ENCODE measurements around the gene SCML1.

SCML1 gene

DNA sequence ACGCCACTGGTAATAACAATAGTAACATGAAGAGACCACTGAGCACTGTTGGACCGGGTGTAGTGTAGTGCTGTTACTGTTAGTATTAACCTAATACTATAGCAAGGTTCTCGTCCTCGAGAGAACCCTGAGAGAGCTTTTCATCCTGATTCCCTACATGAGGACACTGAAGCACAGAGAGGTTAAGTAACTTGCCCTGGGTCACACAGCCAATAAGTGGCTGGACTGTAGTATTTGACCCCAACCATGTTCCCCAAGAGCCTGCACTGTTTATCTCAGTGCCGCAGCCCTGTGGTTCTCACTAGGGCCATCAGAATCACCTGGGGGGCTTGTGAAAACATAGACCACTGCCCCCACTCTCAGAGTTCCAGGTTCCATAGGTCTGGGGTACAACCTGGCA lies 10.4 kb downstream of the SCML1 start:
- TF ChIP-seq, protein P1, sequence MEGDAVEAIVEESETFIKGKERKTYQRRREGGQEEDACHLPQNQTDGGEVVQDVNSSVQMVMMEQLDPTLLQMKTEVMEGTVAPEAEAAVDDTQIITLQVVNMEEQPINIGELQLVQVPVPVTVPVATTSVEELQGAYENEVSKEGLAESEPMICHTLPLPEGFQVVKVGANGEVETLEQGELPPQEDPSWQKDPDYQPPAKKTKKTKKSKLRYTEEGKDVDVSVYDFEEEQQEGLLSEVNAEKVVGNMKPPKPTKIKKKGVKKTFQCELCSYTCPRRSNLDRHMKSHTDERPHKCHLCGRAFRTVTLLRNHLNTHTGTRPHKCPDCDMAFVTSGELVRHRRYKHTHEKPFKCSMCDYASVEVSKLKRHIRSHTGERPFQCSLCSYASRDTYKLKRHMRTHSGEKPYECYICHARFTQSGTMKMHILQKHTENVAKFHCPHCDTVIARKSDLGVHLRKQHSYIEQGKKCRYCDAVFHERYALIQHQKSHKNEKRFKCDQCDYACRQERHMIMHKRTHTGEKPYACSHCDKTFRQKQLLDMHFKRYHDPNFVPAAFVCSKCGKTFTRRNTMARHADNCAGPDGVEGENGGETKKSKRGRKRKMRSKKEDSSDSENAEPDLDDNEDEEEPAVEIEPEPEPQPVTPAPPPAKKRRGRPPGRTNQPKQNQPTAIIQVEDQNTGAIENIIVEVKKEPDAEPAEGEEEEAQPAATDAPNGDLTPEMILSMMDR (IDR thresholded peaks at IDR 0.05; ENCODE audit: control insufficient read depth, insufficient read depth, low read depth, low read length, missing control alignments), result no peak
- no peak overlapping the region for H3K4me3 ChIP-seq (ENCODE audit: control insufficient read depth, low read depth, low read length)
- DNase-seq (ENCODE audit: low read depth), result no peak

DNA sequence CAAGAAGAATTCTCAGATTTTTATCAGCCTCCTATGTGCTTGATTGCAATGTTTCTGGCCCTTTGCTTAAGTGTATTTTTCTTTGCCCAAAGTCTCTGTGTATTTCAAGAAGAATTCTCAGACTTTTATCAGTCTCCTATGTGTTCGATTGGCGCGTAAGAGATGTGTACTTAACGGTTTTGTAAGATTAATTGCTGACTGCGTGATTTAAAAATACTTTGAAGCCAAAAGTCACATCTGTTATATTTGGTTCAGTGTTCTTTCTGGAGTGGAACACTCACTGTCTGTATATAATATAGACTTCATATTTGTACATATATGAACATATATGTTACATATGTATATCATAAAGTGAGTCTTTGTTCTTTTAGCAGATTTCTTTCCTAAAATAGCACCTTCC lies 11.4 kb downstream of the SCML1 start:
- no peak overlapping the region for H3K4me3 ChIP-seq (ENCODE audit: control insufficient read depth, low read depth, low read length)
- DNase-seq (ENCODE audit: low read depth), result no peak
- TF ChIP-seq, protein P1 (IDR thresholded peaks at IDR 0.05; ENCODE audit: control insufficient read depth, insufficient read depth, low read depth, low read length, missing control alignments), result no peak

DNA sequence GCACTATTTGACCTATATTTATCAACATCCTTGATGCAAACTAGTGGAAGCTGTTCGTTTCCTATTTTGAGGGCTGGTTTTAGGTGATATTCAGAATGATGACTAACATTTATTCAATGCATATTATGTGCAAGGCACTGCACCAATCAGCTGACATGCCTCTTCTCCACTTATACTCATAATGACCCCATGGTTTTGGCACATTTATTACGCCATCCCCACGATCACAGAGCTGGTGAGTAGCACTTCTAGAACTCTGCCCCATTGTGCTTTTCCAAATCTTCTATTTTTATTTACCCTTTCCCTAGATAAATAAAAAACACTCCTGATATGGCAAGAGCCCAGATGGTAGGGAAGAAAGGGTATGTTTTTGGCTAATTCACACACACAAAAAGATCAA lies 13.1 kb downstream of the SCML1 start:
- TF ChIP-seq, protein P1 (IDR thresholded peaks at IDR 0.05; ENCODE audit: control insufficient read depth, insufficient read depth, low read depth, low read length, missing control alignments), result no peak
- no peak for DNase-seq (ENCODE audit: low read depth)
- H3K4me3 ChIP-seq (ENCODE audit: control insufficient read depth, low read depth, low read length), result no peak overlapping the region

DNA sequence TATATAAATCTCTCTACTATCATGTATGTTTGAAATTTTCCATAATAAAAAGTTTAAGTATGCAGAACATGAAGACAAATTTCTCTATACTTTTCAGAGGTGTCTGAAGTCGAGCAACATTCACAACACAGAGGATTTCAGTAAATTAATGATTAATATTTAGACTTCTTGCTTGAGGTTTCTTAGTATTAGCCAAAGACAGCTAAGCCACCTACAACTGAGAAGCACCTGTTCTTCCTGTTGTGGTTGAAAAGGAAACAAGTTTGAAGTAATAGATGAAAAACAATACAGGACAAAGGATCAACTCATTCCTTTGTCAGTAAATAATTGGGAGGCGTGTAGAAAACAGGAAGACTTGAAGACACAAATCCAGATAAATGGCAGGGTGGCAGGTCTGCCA lies 21.1 kb downstream of the SCML1 start:
- TF ChIP-seq, protein P1 (IDR thresholded peaks at IDR 0.05; ENCODE audit: control insufficient read depth, insufficient read depth, low read depth, low read length, missing control alignments), result no peak
- no peak overlapping the region for H3K4me3 ChIP-seq (ENCODE audit: control insufficient read depth, low read depth, low read length)
- DNase-seq (ENCODE audit: low read depth), result no peak

DNA sequence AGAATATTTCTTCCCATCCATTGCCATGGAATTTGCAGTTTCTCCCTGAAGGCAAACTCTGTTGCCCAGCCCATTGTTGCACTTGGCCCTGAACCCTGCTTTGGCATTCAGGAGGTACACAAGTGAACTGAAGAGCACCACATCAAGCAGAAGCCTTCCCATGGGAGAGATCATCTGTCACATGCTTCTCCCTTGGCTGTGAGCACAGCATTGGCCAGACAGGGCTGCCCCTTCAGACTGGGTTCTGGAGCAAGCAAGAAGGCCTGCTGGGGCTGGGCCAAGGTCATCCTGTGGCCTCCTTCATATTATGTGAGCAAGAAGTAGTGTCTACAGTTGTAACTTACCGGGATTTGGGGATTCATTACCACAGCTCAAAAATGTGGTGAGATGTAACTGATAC lies 22.7 kb downstream of the SCML1 start:
- H3K4me3 ChIP-seq (ENCODE audit: control insufficient read depth, low read depth, low read length), result no peak overlapping the region
- TF ChIP-seq, protein P1 (IDR thresholded peaks at IDR 0.05; ENCODE audit: control insufficient read depth, insufficient read depth, low read depth, low read length, missing control alignments), result no peak
- no peak for DNase-seq (ENCODE audit: low read depth)

DNA sequence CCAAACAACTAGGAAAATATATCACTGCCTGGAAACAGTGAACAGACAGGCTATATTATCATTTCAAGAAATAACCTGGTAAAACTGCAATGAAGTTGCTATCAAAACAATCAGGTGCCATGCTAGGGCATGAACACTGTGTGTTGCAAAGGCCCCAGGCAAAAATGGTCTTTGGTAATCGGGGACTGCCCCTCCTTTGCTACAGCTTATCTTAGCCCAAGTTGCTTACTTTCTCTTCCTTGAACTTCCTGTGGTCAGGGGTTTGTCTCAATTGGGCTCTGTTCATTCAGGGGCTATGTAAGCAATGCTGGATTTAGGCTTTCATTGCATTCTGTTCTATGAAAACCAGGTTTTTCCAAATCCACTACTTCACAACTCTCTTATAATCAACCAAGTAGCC lies 30.4 kb downstream of the SCML1 start:
- no peak for DNase-seq (ENCODE audit: low read depth)
- no peak overlapping the region for H3K4me3 ChIP-seq (ENCODE audit: control insufficient read depth, low read depth, low read length)
- TF ChIP-seq, protein P1 (IDR thresholded peaks at IDR 0.05; ENCODE audit: control insufficient read depth, insufficient read depth, low read depth, low read length, missing control alignments), result no peak

DNA sequence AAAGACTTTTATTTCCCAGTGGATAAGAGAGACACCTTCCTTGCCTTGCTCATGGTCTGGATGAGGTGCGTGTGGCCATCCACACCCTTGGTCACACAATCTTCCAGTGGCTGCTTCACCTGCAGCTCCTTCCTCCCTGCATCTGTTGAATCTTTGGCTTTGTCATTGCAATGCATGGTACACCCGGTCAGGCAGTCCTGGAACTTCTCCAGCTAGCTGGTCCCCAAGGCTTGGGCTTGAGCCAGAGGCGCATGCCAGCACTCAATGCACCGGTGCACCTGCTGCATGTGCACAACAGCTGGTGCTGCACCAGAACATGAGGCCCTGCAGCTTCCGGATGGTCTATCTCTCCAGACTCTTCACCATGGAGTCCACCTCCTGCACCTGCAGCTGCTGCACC lies 31.7 kb downstream of the SCML1 start:
- TF ChIP-seq, protein P1 (IDR thresholded peaks at IDR 0.05; ENCODE audit: control insufficient read depth, insufficient read depth, low read depth, low read length, missing control alignments), result no peak
- H3K4me3 ChIP-seq (ENCODE audit: control insufficient read depth, low read depth, low read length), result no peak overlapping the region
- DNase-seq (ENCODE audit: low read depth), result no peak

All from AG09309 (cell line).